ENCODE results near the gene ACTRT2.

GRCh38 chr1:2983706-2984398, 37.4 kb upstream of the ACTRT2 start:
- no peak for TF ChIP-seq POLR2A (IDR thresholded peaks at IDR 0.05; ENCODE audit: low read depth, low read length)
- no peak for TF ChIP-seq TAF1 (IDR thresholded peaks at IDR 0.05; ENCODE audit: low read depth, low read length)
- TF ChIP-seq POLR2AphosphoS5 (IDR thresholded peaks at IDR 0.05; ENCODE audit: low read depth, low read length) = no peak
